GM11168 (cell line): Measurements from ENCODE around the gene ADGRD1.
"Not testable (repeated sequence)": the region's sequence is repeated elsewhere in the genome, so short reads cannot be mapped to it uniquely, and the experiment has no call there.

ENCODE experiments used
- in situ Hi-C: fragments of 300-500 bp; cut with MboI; formaldehyde crosslinking; loops from one replicate; pipeline ENCODE4 v1.12.0; 2022; ENCODE audit warnings: low sequenced_read_pairs; ENCODE audit not compliant: unreplicated experiment

ADGRD1 gene

DNA sequence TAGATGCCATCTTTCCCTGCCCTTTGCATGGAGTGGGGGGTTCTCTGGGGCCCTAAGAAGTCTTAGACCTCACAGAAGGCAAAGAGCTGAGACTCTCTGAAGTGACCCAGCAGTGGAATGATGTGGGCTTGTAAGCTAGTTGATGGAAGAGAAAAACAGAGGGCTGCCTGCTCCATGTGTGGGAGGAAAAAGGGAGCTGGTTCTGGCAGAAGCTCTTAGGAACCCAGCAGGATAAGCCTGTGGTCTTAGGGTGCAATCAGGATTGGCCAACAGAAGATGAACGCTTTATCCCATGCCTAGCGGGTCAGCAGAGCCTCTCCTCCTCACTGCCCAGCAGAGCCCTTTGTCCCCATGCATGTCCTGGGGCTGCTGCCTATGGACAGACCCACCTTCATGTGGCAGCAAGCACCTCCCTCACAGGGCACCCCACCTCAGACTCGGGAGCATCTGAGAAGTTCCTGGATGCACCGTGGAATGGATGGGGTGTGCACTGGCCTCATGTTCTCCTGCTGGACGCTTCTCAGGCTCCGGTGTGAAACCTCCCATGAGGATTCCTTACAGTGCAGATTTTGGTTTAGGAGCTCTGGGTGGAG, 152.7 kb downstream of the ADGRD1 start:
- in situ Hi-C loops: no loop called here

GRCh38 chr12:131108177-131108955, 154.7 kb downstream of the ADGRD1 start:
- in situ Hi-C loops: no loop called here

GRCh38 chr12:131111446-131111845, 157.7 kb downstream of the ADGRD1 start:
- in situ Hi-C loops: no loop called here

DNA sequence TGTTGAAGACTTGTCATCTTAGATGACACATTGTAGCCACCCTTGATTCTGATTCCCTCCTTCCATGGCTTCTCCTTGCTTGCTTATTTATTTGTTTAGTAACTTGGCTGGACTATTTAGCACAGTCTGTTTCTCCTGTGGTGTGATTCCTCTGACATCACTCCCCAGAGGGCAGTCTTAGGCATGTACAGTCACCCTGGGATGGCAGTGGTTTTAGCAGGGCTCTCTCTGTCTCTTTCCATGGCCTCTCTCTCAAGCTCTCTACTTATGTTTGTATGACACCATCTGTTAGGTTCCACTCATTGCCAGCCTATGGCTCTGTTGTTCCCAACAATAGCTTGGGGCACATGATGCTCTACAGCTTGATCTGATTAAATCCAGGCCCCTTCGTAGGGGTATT, 158.3 kb downstream of the ADGRD1 start:
- in situ Hi-C loops: no loop called here

GRCh38 chr12:131112700-131113290, 159.1 kb downstream of the ADGRD1 start:
- in situ Hi-C loops: no loop called here

DNA sequence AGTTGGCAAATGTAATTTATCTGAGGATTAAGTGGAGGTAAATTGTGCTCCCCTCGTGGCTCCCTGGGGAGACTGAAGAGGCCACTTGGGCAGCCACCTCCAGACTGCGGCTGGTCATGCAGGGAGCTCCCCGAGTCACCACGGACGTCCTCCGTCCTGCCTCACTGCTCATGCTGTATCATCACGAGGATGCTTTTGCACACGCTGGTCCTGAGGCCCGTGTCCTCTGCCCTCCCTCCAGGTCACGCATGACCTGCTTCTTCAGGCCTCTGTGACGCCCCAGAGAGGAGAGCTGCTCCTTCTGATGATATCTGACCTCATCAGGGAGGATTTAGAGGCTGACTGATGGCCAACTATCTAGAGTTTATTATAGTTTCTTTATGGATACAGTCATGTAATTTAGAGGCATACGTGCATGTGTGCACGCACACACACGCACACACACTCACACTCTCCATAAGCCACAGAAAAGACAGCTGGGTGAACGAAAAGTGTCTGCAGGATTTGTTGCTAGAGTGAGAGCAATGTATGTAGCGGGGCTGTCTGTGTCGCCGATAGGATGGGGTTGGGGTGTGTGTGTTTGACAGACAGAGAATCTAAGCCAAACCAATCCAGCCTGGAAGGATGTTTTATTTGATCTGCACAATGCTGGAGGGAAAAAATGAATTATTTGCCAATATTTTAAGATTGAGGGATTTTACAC, 160.0 kb downstream of the ADGRD1 start:
- in situ Hi-C loops: no loop called here

GRCh38 chr12:131114271-131114670, 160.6 kb downstream of the ADGRD1 start:
- in situ Hi-C loops: no loop called here

DNA sequence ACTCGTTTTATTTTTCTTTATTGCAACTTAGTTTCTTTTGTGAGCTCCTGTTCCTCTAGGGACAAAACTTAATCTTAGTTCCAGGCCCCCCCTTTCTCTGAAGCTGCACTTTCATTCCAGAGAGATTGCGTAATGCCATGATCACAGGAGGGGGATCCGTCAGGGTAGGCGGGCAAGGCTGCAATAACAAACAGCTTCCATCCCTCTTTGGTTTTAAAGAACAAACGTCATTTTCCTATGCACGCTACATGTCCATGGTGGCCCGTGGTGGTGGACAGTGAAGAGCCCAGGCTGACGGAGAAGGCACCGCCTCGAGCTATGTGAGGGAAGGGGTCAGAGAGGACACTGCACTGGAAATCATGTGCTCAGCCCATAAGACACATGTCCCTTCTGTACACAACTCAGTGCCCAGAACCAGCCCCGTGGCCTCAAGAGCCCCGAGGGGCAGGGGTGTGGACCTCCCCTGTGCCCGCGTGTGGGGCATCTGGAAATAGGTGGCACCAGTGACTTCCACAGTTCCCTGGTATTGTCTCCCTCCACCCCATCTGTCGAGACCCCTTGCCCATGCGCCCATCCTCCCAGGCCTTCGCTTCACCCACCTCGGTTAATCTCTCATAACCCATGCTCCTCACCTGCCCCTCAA, 161.4 kb downstream of the ADGRD1 start:
- in situ Hi-C loops: no loop called here

DNA sequence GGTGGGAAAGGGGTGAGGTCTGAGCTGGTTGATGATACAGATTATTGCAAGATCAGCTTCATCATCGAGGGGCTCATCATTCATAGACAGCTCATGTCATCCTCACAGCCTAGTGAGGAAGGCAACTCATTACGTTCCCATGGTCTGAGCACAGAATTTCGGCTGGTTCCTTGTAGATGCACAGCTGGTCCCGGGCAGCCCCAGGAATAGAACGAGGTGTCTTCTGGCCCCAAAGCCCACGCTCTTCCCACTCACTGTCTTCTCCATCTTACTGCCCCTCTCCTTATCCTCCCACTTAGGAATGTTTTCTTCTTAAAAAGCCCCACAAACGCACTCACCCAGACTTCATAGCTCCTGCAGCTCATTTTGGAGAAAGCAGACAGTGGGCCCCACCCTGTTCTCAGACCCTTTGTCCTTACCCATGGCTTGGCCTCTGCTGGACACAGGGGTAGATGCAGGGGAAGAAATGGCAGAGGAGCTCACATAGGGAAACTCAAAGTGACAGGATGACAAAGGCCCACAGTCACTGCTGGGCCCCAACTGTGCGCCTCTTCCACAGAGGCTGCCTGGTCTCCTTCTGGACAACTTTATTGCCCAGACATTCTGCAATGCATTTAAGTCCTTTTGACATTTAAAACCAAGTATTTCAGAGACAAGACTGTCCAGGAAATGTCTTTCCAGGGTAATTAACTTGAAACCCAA, 162.2 kb downstream of the ADGRD1 start:
- in situ Hi-C loops: no loop called here

- in situ Hi-C loops: no loop called here
Measured at GRCh38 chr12:131116468-131117117, 162.9 kb downstream of the ADGRD1 start.

- in situ Hi-C loops: no loop called here
Measured at GRCh38 chr12:131117438-131118245, 163.9 kb downstream of the ADGRD1 start.

DNA sequence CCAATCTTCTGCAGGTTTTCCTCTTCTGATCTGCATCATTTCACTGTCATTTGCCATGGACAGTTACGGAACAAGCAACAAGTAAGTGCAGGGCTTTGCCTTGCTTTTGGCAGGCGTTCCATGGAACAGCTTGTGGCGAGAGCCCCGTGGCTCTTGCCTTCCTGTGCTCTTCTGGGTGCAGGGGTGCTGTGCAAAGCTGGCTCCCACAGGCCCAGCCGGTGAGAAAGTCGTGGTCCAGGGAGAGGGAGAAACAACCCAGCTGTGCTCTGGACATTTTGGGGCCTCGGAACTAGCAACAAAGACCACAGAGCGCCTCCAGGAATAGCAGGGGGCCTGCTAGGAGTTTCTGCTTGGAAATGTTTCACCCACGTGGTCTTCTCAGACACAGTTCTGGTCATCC, 164.7 kb downstream of the ADGRD1 start:
- in situ Hi-C loops: no loop called here

- in situ Hi-C loops: not testable (repeated sequence)
Measured at GRCh38 chr12:131119345-131119744, 165.6 kb downstream of the ADGRD1 start.

- in situ Hi-C loops: no loop called here
Measured at GRCh38 chr12:131119936-131120335, 166.2 kb downstream of the ADGRD1 start.

DNA sequence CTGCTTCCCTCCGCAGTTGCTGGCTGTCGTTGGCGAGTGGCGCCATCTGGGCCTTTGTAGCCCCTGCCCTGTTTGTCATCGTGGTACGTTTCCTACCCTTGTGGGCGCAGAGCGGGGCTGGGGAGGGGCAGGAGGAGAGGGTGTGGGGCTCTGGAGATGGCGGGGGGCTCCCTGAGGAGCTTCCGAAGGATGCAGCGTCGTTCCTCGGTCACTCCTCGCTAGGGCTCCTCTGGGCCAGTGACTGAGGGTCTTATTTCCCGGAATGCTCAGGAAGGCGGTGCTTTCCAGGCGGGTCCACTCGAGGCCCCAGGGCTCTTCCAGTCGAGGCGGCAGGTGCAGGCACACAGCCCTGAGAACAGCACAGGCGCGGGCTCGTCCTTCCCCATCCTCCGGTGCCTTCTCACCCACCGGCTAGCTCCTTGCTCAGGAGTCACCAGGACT, 167.1 kb downstream of the ADGRD1 start:
- in situ Hi-C loops: no loop called here

DNA sequence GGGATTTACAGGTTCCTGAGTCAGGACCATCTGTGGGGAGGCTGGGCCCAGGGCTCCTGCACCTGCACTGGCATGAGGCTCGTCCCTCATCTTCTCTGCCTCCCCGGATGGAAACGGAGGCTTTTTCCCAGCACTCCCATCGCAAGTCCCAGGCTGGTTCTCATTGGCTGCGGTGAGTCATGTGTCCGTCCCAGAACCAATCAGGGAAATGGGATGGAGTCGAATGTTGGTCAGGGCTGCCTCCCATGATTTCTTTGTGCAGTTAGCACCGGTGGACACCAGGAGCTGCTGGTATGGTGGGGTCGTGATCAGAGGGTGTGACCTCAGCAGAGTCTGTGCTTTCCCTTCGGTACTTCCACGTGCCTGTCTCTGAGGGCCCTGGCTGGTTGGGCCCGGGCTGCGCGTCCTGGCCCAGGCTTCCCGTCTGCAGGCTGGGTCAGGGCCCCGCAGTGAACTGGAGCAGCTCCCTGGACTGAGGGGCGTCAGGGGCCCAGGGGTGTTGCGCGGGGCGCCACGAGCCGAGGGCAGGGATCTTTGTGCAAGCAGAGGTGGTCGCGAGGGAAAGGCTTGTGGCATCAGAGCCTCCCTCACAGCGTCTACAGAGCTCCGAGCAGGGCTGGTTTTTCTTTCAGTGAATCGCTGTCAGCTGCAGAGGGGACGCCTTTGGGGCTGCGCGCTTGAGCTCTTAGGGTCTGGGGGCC, 168.1 kb downstream of the ADGRD1 start:
- in situ Hi-C loops: no loop called here

GRCh38 chr12:131122631-131123030, 168.9 kb downstream of the ADGRD1 start:
- in situ Hi-C loops: no loop called here

DNA sequence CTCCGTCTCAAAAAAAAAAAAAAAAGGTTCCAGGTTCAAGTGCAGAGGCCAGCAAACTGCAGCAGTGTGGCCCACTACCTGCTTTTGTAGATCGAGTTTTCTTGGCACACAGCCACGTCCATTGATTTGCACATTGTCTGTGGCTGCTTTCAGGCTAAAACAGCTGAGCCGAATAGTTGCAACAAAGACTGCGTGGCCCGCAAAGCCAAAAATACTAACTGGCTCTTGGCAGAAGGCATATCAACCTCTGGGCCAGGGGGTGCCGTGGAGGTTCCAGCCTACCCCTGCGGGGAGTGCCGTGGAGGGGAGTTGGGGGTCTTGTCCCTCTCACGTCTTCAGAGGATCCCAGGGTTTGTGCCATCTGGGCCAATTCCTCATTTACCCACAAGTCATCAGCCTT, 170.1 kb downstream of the ADGRD1 start:
- in situ Hi-C loops: no loop called here
